ENCODE measurements around the gene APOM.

Gene APOM

GRCh38 chr6:31705931-31706330 is 50.2 kb downstream of the APOM start:
- no peak for DNase-seq (ENCODE audit: low spot score)

GRCh38 chr6:31706599-31706998 is 50.9 kb downstream of the APOM start, which contains the start of gene LY6G6F:
TSS of gene LY6G6F (plus strand) at chr6:31706866. CDS start at chr6:31706907, 41 bp downstream.
- no peak for DNase-seq (ENCODE audit: low spot score)

GRCh38 chr6:31707701-31708100 is 52.0 kb downstream of the APOM start:
- DNase-seq (ENCODE audit: low spot score), result no peak

Measured in activated CD4-positive, alpha-beta T cell treated with anti-CD3 and anti-CD28 coated beads, Interleukin-2, Interleukin-4, amounts not matched to agents 100 ng/mL and 50 ng/mL, durations not matched to agents 16 hours and 8 hours (primary cell).